ENCODE measurements around the gene AK2.

AK2 gene

DNA sequence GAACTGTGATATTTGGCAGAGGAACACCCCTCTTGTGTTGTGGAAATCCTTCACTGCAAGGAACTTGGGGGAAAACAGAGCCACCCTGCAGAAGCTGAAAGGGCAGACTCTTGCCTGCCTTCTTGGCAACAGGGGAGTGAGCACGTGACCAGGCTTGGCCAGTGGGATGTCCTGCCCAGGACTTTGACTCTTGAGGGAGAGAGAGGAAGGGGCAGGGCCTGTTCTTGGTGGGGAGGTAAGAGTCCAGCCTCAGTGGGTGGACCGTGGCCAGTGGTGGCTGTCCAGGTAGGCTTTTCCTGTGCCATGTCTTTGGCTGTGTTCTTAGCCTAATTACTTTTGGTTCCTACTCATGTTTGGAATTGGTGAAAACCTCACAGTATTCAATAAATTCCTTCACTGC is 8.6 kb upstream of the AK2 start:
- H3K23ac ChIP-seq (ENCODE audit: low read length), result no peak overlapping the region
- H3K18ac ChIP-seq (ENCODE audit: low read length), result no peak overlapping the region
- H3K4me1 ChIP-seq (ENCODE audit: control insufficient read depth, low read depth, low read length), result peaks cover 2% of the 10 kb centered on the region
- no peaks in the 10 kb centered on the region for H3K36me3 ChIP-seq (ENCODE audit: control insufficient read depth, insufficient read depth, low read length)
- H4K5ac ChIP-seq (ENCODE audit: low read length), result no peak overlapping the region
- no peak overlapping the region for H2BK120ac ChIP-seq (ENCODE audit: low read depth, low read length)
- H3K79me1 ChIP-seq (ENCODE audit: low read length), result no peaks in the 10 kb centered on the region
- no peaks in the 10 kb centered on the region for H3K79me2 ChIP-seq (ENCODE audit: control insufficient read depth, insufficient read depth, low read length)
- H3K56ac ChIP-seq (ENCODE audit: low read length), result no peak overlapping the region
- H2AK5ac ChIP-seq (ENCODE audit: low read length), result no peak overlapping the region
- H2BK15ac ChIP-seq (replicated peaks; ENCODE audit: low read depth), result no peak overlapping the region
- H3K4me2 ChIP-seq (ENCODE audit: low read length), result no peak overlapping the region
- no peak overlapping the region for H3K9ac ChIP-seq (ENCODE audit: low read length)
- WGBS (ENCODE audit: extremely low coverage, insufficient coverage, low lambda C conversion rate), result no CpG with 5 or more reads among the region's 2 CpGs
- no peak for DNase-seq
- H2BK5ac ChIP-seq (ENCODE audit: low read length), result no peak overlapping the region
- no peak overlapping the region for H4K8ac ChIP-seq (ENCODE audit: low read depth, low read length)
- H3K4me3 ChIP-seq (ENCODE audit: low read length), result no peak overlapping the region
- H3K4ac ChIP-seq (ENCODE audit: low read depth, low read length), result no peak overlapping the region
- no peaks in the 10 kb centered on the region for H3K27me3 ChIP-seq (ENCODE audit: insufficient read depth, low read length, poor library complexity)
- no peak overlapping the region for H3K27ac ChIP-seq (ENCODE audit: low read depth, low read length)

GRCh38 chr1:33043267-33044092 is 6.8 kb upstream of the AK2 start:
- no peak overlapping the region for H3K27ac ChIP-seq (ENCODE audit: low read depth, low read length)

GRCh38 chr1:33042831-33043230 is 6.1 kb upstream of the AK2 start:
- Histone ChIP-seq H3K36me3 (ENCODE audit: control insufficient read depth, insufficient read depth, low read length) (no peaks in the 10 kb centered on the region), H2AK5ac (ENCODE audit: low read length) (no peak overlapping the region), H3K79me2 (ENCODE audit: control insufficient read depth, insufficient read depth, low read length) (no peaks in the 10 kb centered on the region), H3K4me2 (ENCODE audit: low read length) (no peak overlapping the region), H3K23ac (ENCODE audit: low read length) (no peak overlapping the region), H2BK15ac (replicated peaks; ENCODE audit: low read depth) (no peak overlapping the region), H3K4me3 (ENCODE audit: low read length) (no peak overlapping the region), H2BK120ac (ENCODE audit: low read depth, low read length) (no peak overlapping the region), H3K18ac (ENCODE audit: low read length) (no peak overlapping the region), H3K9ac (ENCODE audit: low read length) (no peak overlapping the region), H3K79me1 (ENCODE audit: low read length) (no peaks in the 10 kb centered on the region), H3K27ac (ENCODE audit: low read depth, low read length) (no peak overlapping the region), H2BK5ac (ENCODE audit: low read length) (no peak overlapping the region), H3K4ac (ENCODE audit: low read depth, low read length) (no peak overlapping the region), H3K4me1 (ENCODE audit: control insufficient read depth, low read depth, low read length) (peaks cover 2% of the 10 kb centered on the region), H3K56ac (ENCODE audit: low read length) (no peak overlapping the region), H3K27me3 (ENCODE audit: insufficient read depth, low read length, poor library complexity) (no peaks in the 10 kb centered on the region), H4K5ac (ENCODE audit: low read length) (no peak overlapping the region), H4K8ac (ENCODE audit: low read depth, low read length) (no peak overlapping the region)
- no CpG with 5 or more reads among the region's 1 CpG for WGBS (ENCODE audit: extremely low coverage, insufficient coverage, low lambda C conversion rate)
- no peak for DNase-seq

More at GRCh38 chr1:33043267-33044092, 6.8 kb upstream of the AK2 start:
- Histone ChIP-seq H3K36me3 (ENCODE audit: control insufficient read depth, insufficient read depth, low read length) (no peaks in the 10 kb centered on the region), H3K79me2 (ENCODE audit: control insufficient read depth, insufficient read depth, low read length) (no peaks in the 10 kb centered on the region), H3K18ac (ENCODE audit: low read length) (no peak overlapping the region), H3K4me1 (ENCODE audit: control insufficient read depth, low read depth, low read length) (peaks cover 2% of the 10 kb centered on the region), H2BK15ac (replicated peaks; ENCODE audit: low read depth) (no peak overlapping the region), H3K23ac (ENCODE audit: low read length) (no peak overlapping the region), H3K56ac (ENCODE audit: low read length) (no peak overlapping the region), H3K4ac (ENCODE audit: low read depth, low read length) (no peak overlapping the region), H3K9ac (ENCODE audit: low read length) (no peak overlapping the region), H3K27me3 (ENCODE audit: insufficient read depth, low read length, poor library complexity) (no peaks in the 10 kb centered on the region), H2BK5ac (ENCODE audit: low read length) (no peak overlapping the region), H3K4me3 (ENCODE audit: low read length) (no peak overlapping the region), H2BK120ac (ENCODE audit: low read depth, low read length) (no peak overlapping the region), H3K4me2 (ENCODE audit: low read length) (no peak overlapping the region), H4K5ac (ENCODE audit: low read length) (no peak overlapping the region), H4K8ac (ENCODE audit: low read depth, low read length) (no peak overlapping the region), H2AK5ac (ENCODE audit: low read length) (no peak overlapping the region), H3K79me1 (ENCODE audit: low read length) (no peaks in the 10 kb centered on the region)
- WGBS (ENCODE audit: extremely low coverage, insufficient coverage, low lambda C conversion rate), result no CpG with 5 or more reads among the region's 8 CpGs
- no peak for DNase-seq

DNA sequence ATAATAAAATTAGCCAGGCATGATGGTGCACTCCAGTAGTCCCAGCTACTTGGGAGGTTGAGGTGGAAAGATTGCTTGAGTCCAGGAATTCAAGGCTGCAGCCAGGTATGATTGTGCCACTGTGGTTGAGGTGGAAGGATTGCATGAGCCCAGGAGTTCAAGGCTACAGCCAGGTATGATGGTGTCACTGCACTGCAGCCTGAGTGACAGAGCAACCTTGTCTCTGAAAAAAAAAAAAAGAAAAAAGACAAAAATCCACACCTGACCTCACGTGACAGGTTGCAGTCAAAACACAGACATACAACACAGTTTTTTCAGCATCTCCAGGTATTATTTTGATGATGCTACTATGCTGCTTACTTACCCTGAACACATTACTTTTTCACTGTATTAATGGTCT is 4.3 kb upstream of the AK2 start:
- H3K36me3 ChIP-seq (ENCODE audit: control insufficient read depth, insufficient read depth, low read length), result no peaks in the 10 kb centered on the region
- no peak overlapping the region for H2AK5ac ChIP-seq (ENCODE audit: low read length)
- H3K4ac ChIP-seq (ENCODE audit: low read depth, low read length), result no peak overlapping the region
- no peak overlapping the region for H3K4me3 ChIP-seq (ENCODE audit: low read length)
- no peak overlapping the region for H3K18ac ChIP-seq (ENCODE audit: low read length)
- H3K79me2 ChIP-seq (ENCODE audit: control insufficient read depth, insufficient read depth, low read length), result peaks cover 4% of the 10 kb centered on the region
- no peak overlapping the region for H4K8ac ChIP-seq (ENCODE audit: low read depth, low read length)
- no peak overlapping the region for H2BK15ac ChIP-seq (replicated peaks; ENCODE audit: low read depth)
- H2BK5ac ChIP-seq (ENCODE audit: low read length), result no peak overlapping the region
- no peak overlapping the region for H3K27ac ChIP-seq (ENCODE audit: low read depth, low read length)
- H2BK120ac ChIP-seq (ENCODE audit: low read depth, low read length), result no peak overlapping the region
- DNase-seq, result no peak
- H4K5ac ChIP-seq (ENCODE audit: low read length), result no peak overlapping the region
- H3K56ac ChIP-seq (ENCODE audit: low read length), result no peak overlapping the region
- H3K4me1 ChIP-seq (ENCODE audit: control insufficient read depth, low read depth, low read length), result peaks cover 4% of the 10 kb centered on the region
- no CpG with 5 or more reads among the region's 1 CpG for WGBS (ENCODE audit: extremely low coverage, insufficient coverage, low lambda C conversion rate)
- no peak overlapping the region for H3K4me2 ChIP-seq (ENCODE audit: low read length)
- H3K23ac ChIP-seq (ENCODE audit: low read length), result no peak overlapping the region
- H3K9ac ChIP-seq (ENCODE audit: low read length), result no peak overlapping the region
- no peaks in the 10 kb centered on the region for H3K27me3 ChIP-seq (ENCODE audit: insufficient read depth, low read length, poor library complexity)
- peaks cover 3% of the 10 kb centered on the region for H3K79me1 ChIP-seq (ENCODE audit: low read length)

- H3K79me2 ChIP-seq (ENCODE audit: control insufficient read depth, insufficient read depth, low read length), result peaks cover 14% of the 10 kb centered on the region
- no peak overlapping the region for H2BK5ac ChIP-seq (ENCODE audit: low read length)
- H4K5ac ChIP-seq (ENCODE audit: low read length), result no peak overlapping the region
- no peak overlapping the region for H3K27ac ChIP-seq (ENCODE audit: low read depth, low read length)
- H3K56ac ChIP-seq (ENCODE audit: low read length), result no peak overlapping the region
- H3K27me3 ChIP-seq (ENCODE audit: insufficient read depth, low read length, poor library complexity), result no peaks in the 10 kb centered on the region
- no peak for DNase-seq
- no peak overlapping the region for H3K9ac ChIP-seq (ENCODE audit: low read length)
- H3K4me2 ChIP-seq (ENCODE audit: low read length), result no peak overlapping the region
- H3K23ac ChIP-seq (ENCODE audit: low read length), result no peak overlapping the region
- peaks cover 3% of the 10 kb centered on the region for H3K4me1 ChIP-seq (ENCODE audit: control insufficient read depth, low read depth, low read length)
- no peak overlapping the region for H3K4ac ChIP-seq (ENCODE audit: low read depth, low read length)
- H3K36me3 ChIP-seq (ENCODE audit: control insufficient read depth, insufficient read depth, low read length), result no peaks in the 10 kb centered on the region
- H3K79me1 ChIP-seq (ENCODE audit: low read length), result peaks cover 11% of the 10 kb centered on the region
- H2BK120ac ChIP-seq (ENCODE audit: low read depth, low read length), result no peak overlapping the region
- H2BK15ac ChIP-seq (replicated peaks; ENCODE audit: low read depth), result no peak overlapping the region
- no peak overlapping the region for H3K18ac ChIP-seq (ENCODE audit: low read length)
- H3K4me3 ChIP-seq (ENCODE audit: low read length), result no peak overlapping the region
- no CpG with 5 or more reads among the region's 8 CpGs for WGBS (ENCODE audit: extremely low coverage, insufficient coverage, low lambda C conversion rate)
- no peak overlapping the region for H4K8ac ChIP-seq (ENCODE audit: low read depth, low read length)
- H2AK5ac ChIP-seq (ENCODE audit: low read length), result no peak overlapping the region
Observed at GRCh38 chr1:33039840-33040239, 3.2 kb upstream of the AK2 start.

All from mesendoderm (in vitro differentiated cells).